ENCODE measurements around the gene SFXN3. TPM values are rescaled to one million over a fixed set of nuclear protein-coding genes. Genes with fewer than 3 reads are reported as not detected.
A peak's percentile ranks its signal among the peaks of the same experiment; 100 is the strongest.

SFXN3 gene
- total and polyA plus RNA-seq, 2 of the 8 experiments (the other 6 are each of a cell fraction or from before 2014, with no cell fraction given) = 2.6 to 2.8 TPM

- Histone ChIP-seq H3K79me1 (ENCODE audit: low read depth, low read length) (peaks cover 3% of the 10 kb centered on the region; the same call in 1 of the 2 replicates), H3K36me3 (ENCODE audit: control insufficient read depth in 2 of 4, insufficient read depth in 4 of 4, low read length in 3 of 4) (peaks cover 11 to 47% (median 31%) of the 10 kb centered on the region in 4 experiments; a peak in 7 of 8 replicates), H3K4me2 (ENCODE audit: insufficient read depth in 1 of 2, low read depth in 2 of 2, low read length in 2 of 2) (no peak overlapping the region), H2BK15ac (ENCODE audit: low read length) (no peak overlapping the region), H3K14ac (ENCODE audit: insufficient read length) (no peak overlapping the region), H3K23me2 (ENCODE audit: low read depth, low read length) (no peaks in the 10 kb centered on the region), H3K27me3 (replicated peaks in 1 of 4; ENCODE audit: control insufficient read depth in 3 of 4, extremely low read depth in 1 of 4, insufficient read depth in 3 of 4, low read length in 3 of 4) (no peaks in the 10 kb centered on the region), H3K9ac (replicated peaks in 1 of 4; ENCODE audit: extremely low read depth in 1 of 4, low read depth in 3 of 4, low read length in 3 of 4) (no peak overlapping the region), H3K4ac (replicated peaks; ENCODE audit: insufficient read length, low read depth, low read length) (no peak overlapping the region), H2BK20ac (ENCODE audit: low read length) (no peak overlapping the region), H3K27ac (ENCODE audit: low read depth, low read length) (no peak overlapping the region), H4K20me1 (replicated peaks in 1 of 2; ENCODE audit: control insufficient read depth in 1 of 2, insufficient read depth in 2 of 2, low read length in 2 of 2) (peaks cover 2 to 16% of the 10 kb centered on the region in 2 experiments), H4K8ac (ENCODE audit: extremely low read depth, insufficient read depth, low read length) (peak overlapping the region; percentile 46; the same call in 1 of the 2 replicates), H4K5ac (ENCODE audit: insufficient read length, low read depth, low read length) (no peak overlapping the region), H3K56ac (replicated peaks; ENCODE audit: insufficient read length, low read depth, low read length) (no peak overlapping the region), H3K4me3 (ENCODE audit: extremely low read depth in 1 of 4, insufficient read depth in 2 of 4, low read depth in 3 of 4, low read length in 4 of 4) (no peak overlapping the region), H3K4me1 (replicated peaks in 1 of 4; ENCODE audit: control insufficient read depth in 3 of 4, insufficient read depth in 4 of 4, low read length in 3 of 4) (peaks cover 0 to 12% (median 5%) of the 10 kb centered on the region in 4 experiments; a peak in 5 of 7 replicates), H4K91ac (replicated peaks; ENCODE audit: insufficient read length, low read length) (no peak overlapping the region), H2BK120ac (replicated peaks; ENCODE audit: low read depth, low read length) (no peak overlapping the region), H2AFZ (ENCODE audit: low read length) (no peak overlapping the region), H3K9me3 (ENCODE audit: insufficient read depth in 2 of 2, low read depth in 1 of 2, low read length in 1 of 2) (no peaks in the 10 kb centered on the region), H2BK5ac (ENCODE audit: low read depth, low read length) (no peak overlapping the region), H3K18ac (ENCODE audit: extremely low read depth, low read length) (no peak overlapping the region), H2BK12ac (ENCODE audit: low read depth, low read length) (no peak overlapping the region), H3K23ac (ENCODE audit: insufficient read length) (no peak overlapping the region), H3K79me2 (ENCODE audit: control insufficient read depth in 1 of 2, insufficient read depth in 2 of 2, low read length in 2 of 2) (peaks cover 0 to 6% of the 10 kb centered on the region in 2 experiments; a peak in 1 of 4 replicates), H2AK5ac (ENCODE audit: low read depth, low read length) (no peak overlapping the region)
- DNase-seq (ENCODE audit: low read depth in 1 of 2, low spot score in 2 of 2) (no peak), FAIRE-seq (no peak)
- ChIA-PET CTCF (ENCODE audit: partially characterized antibody) (interaction anchor here (1.2 to 26.8 kb wide), 5 partner anchors 10 to 40 kb away, joined by 5 to 464 read pairs (median 12); partner anchors contain the start of genes LZTS2, MRPL43, PDZD7 and SFXN3), POLR2A (ENCODE audit: partially characterized antibody) (interaction anchor here (0.9 to 7.5 kb wide), 5 partner anchors 9 to 37 kb away, joined by 3 to 143 read pairs (median 5); partner anchors contain the start of gene LZTS2)
- 93% methylated on average over 10 of the region's 11 CpGs; no CpG with 5 or more reads in 1 of the 2 experiments for WGBS, 2 experiments (ENCODE audit: extremely low coverage in 1 of 2, insufficient coverage in 1 of 2, insufficient read length in 1 of 2, insufficient replicate concordance in 2 of 2, low coverage in 1 of 2, low lambda C conversion rate in 2 of 2, missing lambda C conversion rate in 1 of 2)
- TF ChIP-seq CHD2 (IDR thresholded peaks at IDR 0.05; ENCODE audit: low read length) (no peak), BRCA1 (IDR thresholded peaks at IDR 0.05; ENCODE audit: low read depth, low read length) (no peak), RNF2 (IDR thresholded peaks at IDR 0.05; ENCODE audit: borderline replicate concordance, low read depth, low read length, missing control alignments, poor library complexity, severe bottlenecking) (no peak), KDM1A (IDR thresholded peaks at IDR 0.05; ENCODE audit: borderline replicate concordance, low read length) (no peak), SUZ12 (IDR thresholded peaks at IDR 0.05; ENCODE audit: low read length) (no peak), TBP (IDR thresholded peaks at IDR 0.05; ENCODE audit: low read depth, low read length) (no peak), CHD1 (IDR thresholded peaks at IDR 0.05; ENCODE audit: low read depth, low read length) (no peak), MAX (IDR thresholded peaks at IDR 0.05) (no peak), EP300 (IDR thresholded peaks at IDR 0.05; ENCODE audit: borderline replicate concordance in 1 of 2, low read depth in 2 of 2, low read length in 2 of 2) (no peak), PHF8 (conservative IDR thresholded peaks at IDR 0.05; ENCODE audit: low read depth, low read length) (no peak), SIRT6 (IDR thresholded peaks at IDR 0.05; ENCODE audit: low read length) (no peak), RBBP5 (IDR thresholded peaks at IDR 0.05; ENCODE audit: borderline replicate concordance, low read depth, low read length) (no peak)
Measured at GRCh38 chr10:101007099-101007711, 23.8 kb upstream of the SFXN3 start.

All from H1 (cell line).